HG02981 (cell line): Measurements from ENCODE around the gene OPRM1.

ENCODE experiments used
- ATAC-seq: cut with Tn5 transposase; IDR thresholded peaks from one replicate; pipeline ENCODE4 v1.9.1; 2021; ENCODE audit warnings: mild to moderate bottlenecking, moderate library complexity; ENCODE audit not compliant: unreplicated experiment

OPRM1 gene

GRCh38 chr6:154268486-154268885, 229.4 kb downstream of the OPRM1 start:
- ATAC-seq = no peak

DNA sequence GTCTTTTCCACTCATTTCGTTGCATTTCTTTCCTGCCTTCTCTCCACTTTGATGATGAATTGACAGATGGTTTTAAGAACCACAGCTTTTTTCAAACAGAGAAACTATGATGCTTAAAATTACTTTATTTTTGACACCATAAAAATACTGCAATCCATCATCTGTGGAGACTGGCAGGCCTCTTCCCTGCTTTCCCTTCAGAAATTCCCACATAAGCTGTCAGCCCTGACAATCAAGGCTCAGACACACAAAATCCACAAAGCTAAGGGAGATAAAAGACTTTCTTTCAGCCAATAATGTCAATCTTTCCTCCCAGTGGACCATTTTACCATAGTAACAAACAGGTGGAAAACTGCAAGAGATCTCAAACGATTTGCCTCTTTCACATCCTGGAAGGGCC, 235.1 kb downstream of the OPRM1 start:
- ATAC-seq = no peak

GRCh38 chr6:154276810-154277628, 238.0 kb downstream of the OPRM1 start:
- peak; percentile 66 for ATAC-seq

- peak; percentile 17 for ATAC-seq
These were observed 238.6 kb downstream of the OPRM1 start for GRCh38 chr6:154277629-154278017.

DNA sequence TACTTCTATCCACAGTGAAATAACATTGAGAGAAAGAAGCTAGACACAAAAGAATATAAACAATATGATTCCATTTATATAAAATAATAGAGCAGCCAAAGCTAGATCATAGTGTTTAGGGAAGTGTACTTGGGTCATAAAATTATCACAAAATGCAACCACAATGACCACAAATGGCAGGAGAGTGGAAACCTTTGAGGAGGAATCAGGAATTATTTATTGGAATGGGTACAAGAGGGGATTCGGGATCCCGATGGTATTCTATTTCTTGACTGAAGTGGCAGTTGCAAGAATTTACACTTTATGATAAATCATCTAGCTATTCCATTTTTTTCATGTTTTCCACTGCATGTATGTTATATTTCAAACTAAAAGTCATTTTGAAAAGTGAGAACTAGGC, 241.5 kb downstream of the OPRM1 start:
- ATAC-seq = no peak

- ATAC-seq = no peak
These were observed 245.3 kb downstream of the OPRM1 start for GRCh38 chr6:154284313-154284853.

DNA sequence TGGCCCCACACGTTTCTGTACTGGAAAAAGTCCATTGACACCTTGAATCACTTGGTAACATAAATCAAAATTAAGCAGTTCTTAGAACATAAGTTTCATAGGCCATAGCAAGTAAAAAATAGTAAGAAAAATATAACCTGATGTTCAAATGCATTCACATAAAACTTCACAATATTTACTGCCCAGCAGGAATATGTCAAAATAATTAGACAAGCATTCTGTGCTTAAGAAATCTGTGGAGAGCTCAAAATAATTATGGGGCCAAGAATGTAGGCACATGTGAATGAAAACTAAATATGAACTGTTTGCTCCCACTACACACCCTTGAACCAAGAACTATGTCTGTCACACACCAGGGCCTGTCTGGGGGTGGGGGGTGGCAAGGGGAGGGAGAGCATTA, 246.8 kb downstream of the OPRM1 start:
- no peak for ATAC-seq

GRCh38 chr6:154289818-154290508, 250.9 kb downstream of the OPRM1 start:
- ATAC-seq = peak; percentile 48

DNA sequence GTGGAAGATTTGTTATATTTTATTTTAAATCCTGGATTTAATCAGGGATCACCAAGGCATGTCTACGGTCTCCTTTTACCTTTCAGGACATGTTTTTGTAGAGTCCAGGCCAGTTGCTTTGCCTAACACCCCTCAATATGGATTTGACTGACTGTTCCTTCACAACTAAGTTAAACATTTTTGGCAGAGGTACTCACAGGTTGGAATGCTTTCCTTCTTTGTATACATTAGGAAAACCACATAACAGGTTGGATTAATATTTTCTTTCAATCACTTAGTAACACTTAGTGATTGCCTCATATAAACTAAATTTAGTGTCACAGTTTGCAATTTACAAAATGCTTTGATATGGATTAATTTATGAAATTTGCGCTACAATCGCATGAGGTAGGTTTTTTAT, 253.0 kb downstream of the OPRM1 start:
- no peak for ATAC-seq

- ATAC-seq = no peak
These were observed 253.9 kb downstream of the OPRM1 start for GRCh38 chr6:154292855-154293519.

GRCh38 chr6:154295733-154296132, 256.7 kb downstream of the OPRM1 start:
- no peak for ATAC-seq
